ENCODE measurements around the gene GGT7. TPM values are rescaled to one million over a fixed set of nuclear protein-coding genes. Genes with fewer than 3 reads are reported as not detected.

GGT7 gene
- total RNA-seq, 1 donor: 12.9 TPM

DNA sequence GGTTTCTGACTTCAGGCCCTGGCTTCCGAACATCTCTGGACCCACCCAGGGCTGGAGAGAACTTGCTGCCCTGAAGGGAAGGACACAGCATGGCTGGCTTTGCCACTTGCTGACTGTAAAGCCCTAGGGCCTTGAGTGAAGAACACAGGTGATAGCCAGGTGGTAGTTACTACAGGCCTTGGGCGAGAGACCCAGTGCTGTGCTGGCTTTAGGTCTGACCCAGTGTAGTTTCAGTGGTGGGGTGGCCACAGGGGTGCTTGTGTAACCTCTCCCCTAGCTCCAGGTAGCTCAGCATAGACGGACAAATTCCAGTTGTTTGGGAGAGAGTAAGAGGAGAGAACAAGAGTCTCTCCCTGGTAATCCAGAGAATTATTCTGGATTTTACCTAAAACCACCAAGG lies 74.3 kb downstream of the GGT7 start:
- no peak for DNase-seq (ENCODE audit: low read depth in 2 of 3, low spot score in 2 of 3)

DNA sequence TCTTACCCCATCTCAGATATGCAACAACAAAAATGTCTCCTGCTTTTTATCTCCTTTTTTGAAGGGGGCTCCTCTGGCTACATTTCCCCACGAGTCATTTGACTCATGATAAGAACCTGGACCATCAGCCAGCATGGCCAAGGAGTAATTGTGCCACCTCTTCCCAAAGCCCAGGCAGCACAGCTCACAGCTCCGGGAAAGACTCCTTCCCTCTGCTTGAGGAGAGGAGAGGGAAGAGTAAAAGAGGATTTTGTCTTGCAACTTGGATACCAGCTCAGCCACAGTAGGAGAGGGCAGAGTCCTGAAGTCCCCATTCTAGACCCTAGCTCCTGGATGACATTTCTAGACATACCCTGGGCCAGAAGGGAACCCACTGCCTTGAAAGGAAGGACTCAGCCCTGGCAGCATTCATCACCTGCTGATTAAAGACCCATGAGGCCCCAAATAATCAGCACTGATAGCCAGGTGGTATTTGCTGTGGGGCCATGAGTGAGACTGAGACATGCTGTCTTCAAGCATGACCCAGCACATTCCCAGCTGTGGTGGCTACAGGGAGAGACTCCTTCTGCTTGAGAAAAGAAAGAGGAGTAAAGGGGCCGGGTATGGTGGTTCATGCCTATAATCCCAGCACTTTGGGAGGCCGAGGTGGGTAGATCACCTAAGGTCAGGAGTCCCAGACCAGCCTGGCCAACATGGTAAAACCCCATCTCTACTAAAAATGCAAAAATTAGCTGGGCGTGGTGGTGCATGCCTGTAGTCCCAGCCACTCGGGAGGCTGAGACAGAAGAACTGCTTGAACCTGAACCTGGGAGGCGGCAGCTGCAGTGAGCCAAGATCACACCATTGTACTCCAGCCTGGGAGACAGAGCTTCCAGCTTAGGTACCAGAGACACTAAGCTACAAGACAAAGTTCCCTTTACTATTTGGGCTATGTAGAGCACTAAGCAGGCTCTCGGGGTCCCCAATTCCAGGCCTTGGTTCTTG lies 75.4 kb downstream of the GGT7 start:
- DNase-seq (ENCODE audit: low read depth in 2 of 3, low spot score in 2 of 3): no peak

Other genes with a start within 250 kb of the GGT7 start
- 14.3 TPM for gene PIGU, start 195.8 kb downstream of the GGT7 start, total RNA-seq
- 3.5 TPM for gene TP53INP2, start 168.5 kb downstream of the GGT7 start, total RNA-seq
- 10.0 TPM for gene NCOA6, start 47.2 kb downstream of the GGT7 start, total RNA-seq
- 50.1 TPM for gene ACSS2, start 3.8 kb upstream of the GGT7 start, total RNA-seq
- 52.0 TPM for gene GSS, start 83.0 kb upstream of the GGT7 start, total RNA-seq
- 0.54 TPM for gene MYH7B, start 83.0 kb upstream of the GGT7 start, total RNA-seq
- gene TRPC4AP, start 220.0 kb upstream of the GGT7 start, total RNA-seq: 43.1 TPM